B cell (primary cell): Measurements from ENCODE around the gene BATF2.

Experiments used
- CTCF ChIP-seq: fragments of 200-600 bp; IDR thresholded peaks from one replicate; pipeline ENCODE4 v1.8.0; 2022; ENCODE audit warnings: antibody characterized with exemption, mild to moderate bottlenecking
- EZH2 ChIP-seq: IDR thresholded peaks from 2 replicates; pipeline ENCODE4 v1.6.1; 2012; ENCODE audit warnings: borderline replicate concordance, low read depth, mild to moderate bottlenecking, moderate library complexity, low read length; ENCODE audit not compliant: insufficient read depth, poor library complexity, severe bottlenecking

DNA sequence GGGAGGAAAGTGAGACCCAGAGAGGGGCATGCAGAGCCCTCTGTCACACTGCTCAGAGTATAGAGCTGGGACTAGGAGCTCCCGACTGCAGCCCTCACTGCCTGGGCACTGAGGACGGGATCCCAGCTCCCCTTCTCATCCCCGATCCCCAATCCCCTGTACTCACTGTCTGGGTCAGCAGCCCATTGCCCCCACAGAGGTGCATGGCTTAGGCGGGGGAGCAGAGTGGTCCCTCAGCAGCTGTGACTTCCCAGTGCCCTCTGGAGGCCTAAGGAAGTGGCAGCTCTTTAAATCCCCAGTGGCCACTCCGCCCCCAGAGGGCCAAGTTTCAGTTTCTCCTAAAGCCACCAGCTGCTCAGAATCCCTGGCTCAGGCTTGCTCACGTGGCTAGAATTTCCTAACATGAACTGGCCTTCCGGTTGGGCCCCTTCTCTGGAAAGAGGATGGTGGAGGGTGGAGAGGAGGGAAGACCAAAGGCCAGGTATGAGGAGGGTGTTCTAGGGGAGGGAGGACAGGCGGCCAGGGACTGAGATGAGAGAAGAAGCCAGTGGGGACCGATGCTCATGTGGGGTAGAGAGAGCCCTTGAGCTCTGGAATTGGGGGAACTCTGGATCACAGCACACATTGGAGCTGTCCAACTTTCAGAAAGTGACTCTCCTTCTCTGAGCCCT is at the start of gene BATF2:
- TF ChIP-seq EZH2: no peak
- TF ChIP-seq CTCF: peak; percentile 25
